ENCODE measurements around the gene RBM19.

The RBM19 gene

DNA sequence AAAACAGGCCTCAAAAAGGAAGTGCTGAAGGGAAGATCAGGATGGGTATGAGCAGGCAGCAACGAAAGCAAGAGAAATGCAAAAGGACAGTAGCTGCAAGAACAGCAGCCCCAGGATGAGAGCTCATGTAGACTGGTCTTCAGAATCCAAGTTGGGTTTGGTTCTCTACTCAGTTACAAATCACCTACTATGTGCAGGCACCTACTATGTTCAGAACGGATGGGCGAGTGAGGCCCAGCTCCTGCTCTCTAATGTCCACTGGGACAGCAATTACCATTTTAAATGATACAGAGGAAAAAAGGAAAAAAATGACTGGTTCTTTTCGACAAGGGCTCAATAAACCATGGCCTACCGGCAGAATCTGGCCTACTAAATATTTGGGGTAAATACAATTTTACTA is 88.5 kb downstream of the RBM19 start:
- no peak for DNase-seq

GRCh38 chr12:113876160-113876559 is 90.0 kb downstream of the RBM19 start:
- no peak for DNase-seq

DNA sequence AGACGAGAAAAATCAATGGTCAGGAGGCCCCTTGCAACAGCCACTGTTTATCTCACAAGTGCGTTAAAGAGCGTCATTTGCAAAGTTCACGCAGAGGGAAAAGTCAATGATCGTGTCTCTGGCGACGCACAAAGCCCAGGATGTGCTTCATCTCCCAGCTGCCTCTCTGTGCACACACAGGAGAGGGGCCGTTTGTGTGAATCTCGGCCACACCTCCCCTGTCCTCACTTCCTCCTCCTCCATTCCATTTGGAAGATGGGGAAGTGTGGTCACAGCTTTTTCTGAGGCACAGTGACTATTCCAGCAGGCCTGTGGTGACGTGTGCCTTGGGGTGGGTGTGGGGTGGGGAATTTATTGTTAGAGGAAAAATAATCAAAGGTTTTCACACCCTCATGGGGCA is 90.4 kb downstream of the RBM19 start:
- DNase-seq, result no peak

DNA sequence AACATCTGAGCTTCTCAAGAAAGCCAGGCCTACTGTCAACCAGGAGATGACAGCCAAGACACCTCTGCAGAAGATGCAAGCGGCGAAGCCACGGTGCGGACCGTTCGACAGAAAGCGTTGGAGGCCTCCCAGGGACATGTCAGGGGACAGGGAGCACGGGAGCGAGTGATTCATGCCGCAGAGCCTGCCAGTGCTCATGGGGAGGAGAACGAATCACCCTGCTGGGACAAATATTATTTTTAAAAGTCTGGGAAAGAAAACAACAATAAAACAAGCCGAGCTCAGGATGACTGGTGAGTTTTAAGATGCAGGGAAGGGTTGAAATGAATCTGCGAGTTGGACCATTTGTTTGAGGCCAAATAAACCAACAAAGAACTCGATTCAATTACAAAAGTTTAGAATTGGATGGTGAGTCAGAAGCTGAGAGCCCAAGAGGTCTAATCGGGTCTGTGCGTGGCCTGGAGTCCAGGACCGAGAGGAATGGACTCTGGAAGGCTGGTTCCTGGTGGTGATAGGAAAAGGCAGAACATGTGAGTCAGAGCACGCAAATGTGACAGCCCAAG is 91.0 kb downstream of the RBM19 start:
- DNase-seq, result no peak

- DNase-seq, result no peak
Measured at GRCh38 chr12:113874326-113874725, 91.8 kb downstream of the RBM19 start.

DNA sequence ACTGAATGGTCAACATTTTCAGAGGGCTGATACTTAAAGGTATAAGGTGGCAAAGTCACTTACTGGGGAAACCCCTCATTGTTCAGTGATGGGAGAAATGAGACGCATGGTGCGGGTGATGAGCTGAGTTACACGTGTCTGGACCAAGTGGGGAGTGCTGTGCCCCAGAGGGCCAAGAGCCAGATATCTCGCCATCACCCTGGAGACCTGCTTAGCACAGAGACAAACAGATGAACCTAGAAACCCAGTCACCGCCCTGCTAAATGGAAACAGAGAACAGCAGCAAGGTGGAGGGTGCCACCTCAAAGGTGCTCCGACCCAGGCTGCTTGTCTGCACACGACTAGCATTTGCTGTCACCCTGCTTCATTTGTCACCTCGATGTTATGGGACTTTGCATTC is 92.4 kb downstream of the RBM19 start:
- DNase-seq, result no peak

DNA sequence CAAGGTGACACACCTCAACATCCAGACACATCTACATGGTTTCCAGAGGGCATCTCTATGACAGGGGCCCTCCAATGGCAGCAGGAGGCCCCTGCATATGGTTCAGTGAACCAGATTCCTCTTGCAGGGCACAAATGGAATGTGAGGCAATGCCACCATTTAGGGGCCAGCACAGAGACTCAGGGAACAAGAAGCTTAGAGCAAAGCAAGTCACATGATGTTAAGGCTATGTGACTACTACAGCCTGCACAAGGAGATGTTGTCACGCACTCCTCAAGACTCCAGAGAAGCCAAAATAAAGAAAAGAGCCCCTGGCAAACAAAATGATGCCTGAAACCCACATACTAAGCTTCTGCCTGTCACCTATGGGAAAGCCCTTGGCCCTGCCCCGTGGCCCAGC is 95.2 kb downstream of the RBM19 start:
- DNase-seq, result no peak

GRCh38 chr12:113870035-113870434 is 96.1 kb downstream of the RBM19 start:
- DNase-seq, result no peak

DNA sequence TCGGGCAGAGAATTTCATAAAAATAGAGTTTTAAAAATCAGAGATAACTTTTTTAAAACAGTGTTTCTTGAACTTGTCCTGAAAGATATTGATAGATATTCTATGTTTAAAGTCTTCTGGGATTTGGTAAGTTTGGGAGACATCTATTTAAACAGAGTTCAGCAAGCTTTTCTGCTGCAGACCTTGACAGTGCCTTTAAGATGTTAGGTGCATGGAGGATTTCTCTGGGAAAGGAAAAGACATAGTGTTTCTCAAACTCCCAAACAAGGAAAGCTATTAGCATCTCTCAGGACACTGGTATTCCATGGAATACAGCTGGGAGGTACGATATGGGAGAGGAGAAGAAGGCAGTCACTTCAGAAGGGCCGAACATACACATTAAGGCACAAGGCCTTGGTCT is 97.8 kb downstream of the RBM19 start:
- DNase-seq, result no peak

- DNase-seq, result no peak
Measured at GRCh38 chr12:113867258-113867657, 98.9 kb downstream of the RBM19 start.

DNA sequence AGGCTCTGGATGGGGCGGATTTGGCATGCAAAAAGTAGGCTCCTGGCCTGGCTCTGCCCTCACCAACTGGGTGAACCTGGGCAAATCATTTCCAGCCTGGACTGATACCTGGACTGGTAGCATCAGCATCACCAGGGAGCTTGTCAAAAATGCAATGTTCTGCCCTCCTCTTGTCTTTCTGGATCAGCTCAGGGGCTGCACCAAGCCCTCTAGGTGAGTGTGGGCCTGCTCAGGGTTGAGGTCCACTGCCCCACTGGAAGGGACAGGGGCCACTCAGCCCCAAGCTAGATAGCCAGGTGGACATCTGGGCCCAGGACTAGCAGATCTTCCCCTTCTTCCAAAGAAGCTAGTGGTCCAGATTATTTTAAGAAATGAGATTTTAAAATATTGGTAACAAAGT is 99.6 kb downstream of the RBM19 start:
- DNase-seq, result no peak

- no peak for DNase-seq
Measured at GRCh38 chr12:113863455-113863845, 102.7 kb downstream of the RBM19 start.

- peak; percentile 63 for DNase-seq
Measured at GRCh38 chr12:113862590-113863454, 103.3 kb downstream of the RBM19 start.

DNA sequence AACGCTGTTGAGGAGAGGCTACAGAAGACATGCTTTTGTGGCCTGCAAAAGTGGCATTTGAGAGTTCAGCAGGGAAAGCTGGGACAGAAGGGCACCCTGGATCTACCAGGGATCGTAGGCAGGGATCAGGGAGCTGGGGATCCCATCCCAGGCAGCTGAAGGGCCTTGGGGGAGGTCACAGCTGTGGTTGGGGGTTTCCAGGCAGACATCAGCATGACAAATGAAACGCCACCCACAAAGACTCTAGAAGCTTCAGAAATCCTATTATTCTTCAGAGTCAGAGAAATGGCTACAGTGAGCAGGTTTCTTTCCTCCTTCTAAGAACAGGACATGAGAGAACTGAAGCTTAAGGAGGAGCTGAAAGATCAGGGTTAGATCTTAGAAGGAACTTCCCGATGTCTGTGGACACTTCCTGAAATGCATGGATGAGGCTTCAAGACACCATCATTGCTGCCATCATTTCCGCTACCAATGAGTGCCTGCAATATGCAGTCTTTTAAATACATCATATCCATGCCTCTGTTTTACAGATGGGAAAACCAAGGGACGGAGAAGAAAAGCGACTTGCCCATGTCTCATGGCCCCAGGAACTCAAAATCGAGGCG is 104.3 kb downstream of the RBM19 start:
- no peak for DNase-seq

GRCh38 chr12:113860950-113861349 is 105.2 kb downstream of the RBM19 start:
- DNase-seq, result no peak

DNA sequence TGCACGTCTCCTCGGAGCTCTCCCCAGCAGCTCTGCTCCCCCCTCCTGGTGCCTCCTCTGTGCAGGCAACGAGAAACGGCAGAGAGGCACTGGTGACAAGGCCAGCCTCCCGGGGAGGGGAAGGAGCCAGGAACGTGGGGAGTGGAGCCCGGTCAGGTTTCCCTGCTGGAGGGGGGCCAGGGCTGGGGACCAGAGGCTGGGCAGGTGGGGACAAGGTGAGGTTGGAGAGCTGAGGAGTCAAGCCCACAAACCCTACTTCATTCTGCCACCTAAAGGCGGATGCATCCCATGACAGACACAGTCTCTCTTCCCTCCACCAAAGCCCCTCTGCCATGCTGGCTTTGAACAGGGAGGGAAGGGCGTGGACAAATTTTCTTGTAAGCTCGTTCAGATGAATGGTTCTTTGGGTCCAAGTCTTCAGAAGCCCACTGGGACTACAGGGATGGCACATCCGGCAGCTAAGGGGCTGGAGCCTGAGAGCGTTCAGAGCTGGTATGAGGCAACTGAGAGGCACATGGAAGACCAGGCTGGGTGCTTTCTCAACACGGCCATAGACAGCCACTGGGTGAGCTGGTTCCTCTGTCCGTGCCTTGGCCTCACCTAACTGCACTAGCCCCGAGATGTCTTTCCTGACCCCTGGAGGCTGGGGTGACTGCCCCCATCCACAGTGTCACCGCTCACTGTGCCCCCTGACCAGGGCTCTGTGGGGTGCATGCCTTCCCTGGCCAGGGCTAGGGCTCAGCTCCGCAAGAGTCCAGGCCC is 105.9 kb downstream of the RBM19 start:
- no peak for DNase-seq

DNA sequence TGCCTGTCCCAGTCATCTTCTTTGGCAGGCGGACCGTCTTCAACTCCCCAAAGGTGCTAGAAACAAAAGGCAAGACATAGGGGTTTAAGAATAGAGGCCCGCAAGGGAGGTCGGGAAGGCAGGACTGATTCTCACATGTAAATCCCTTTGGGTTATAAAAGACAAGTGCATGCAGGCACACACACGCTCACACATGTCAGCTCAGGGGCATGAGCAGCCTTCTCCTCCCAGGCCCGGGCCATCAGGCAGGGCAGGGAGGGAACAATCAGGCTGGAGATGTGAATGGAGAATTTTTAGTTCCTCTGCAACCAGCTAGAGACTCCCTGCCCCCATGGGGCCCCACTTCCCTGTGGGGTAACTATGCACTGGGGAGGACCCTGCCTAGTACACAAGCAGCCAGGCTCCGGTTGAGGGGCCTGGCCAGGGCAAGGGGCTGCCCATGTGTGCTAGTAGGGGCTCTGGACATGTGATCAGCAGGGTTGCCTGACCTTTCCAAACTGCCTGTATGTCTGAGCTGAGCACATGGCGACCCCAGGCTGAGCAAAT is 107.2 kb downstream of the RBM19 start:
- DNase-seq, result no peak

GRCh38 chr12:113857371-113857770 is 108.8 kb downstream of the RBM19 start:
- DNase-seq, result no peak

GRCh38 chr12:113855998-113856397 is 110.1 kb downstream of the RBM19 start:
- no peak for DNase-seq

- DNase-seq, result no peak
Measured at GRCh38 chr12:113854385-113855142, 111.6 kb downstream of the RBM19 start.

- no peak for DNase-seq
Measured at GRCh38 chr12:113853491-113853890, 112.6 kb downstream of the RBM19 start.

GRCh38 chr12:113852695-113853490 is 113.2 kb downstream of the RBM19 start:
- DNase-seq, result no peak

All from activated CD8-positive, alpha-beta memory T cell treated with anti-CD3 and anti-CD28 coated beads for 24 hours (primary cell).